ENCODE results near the gene MYH11.

DNA sequence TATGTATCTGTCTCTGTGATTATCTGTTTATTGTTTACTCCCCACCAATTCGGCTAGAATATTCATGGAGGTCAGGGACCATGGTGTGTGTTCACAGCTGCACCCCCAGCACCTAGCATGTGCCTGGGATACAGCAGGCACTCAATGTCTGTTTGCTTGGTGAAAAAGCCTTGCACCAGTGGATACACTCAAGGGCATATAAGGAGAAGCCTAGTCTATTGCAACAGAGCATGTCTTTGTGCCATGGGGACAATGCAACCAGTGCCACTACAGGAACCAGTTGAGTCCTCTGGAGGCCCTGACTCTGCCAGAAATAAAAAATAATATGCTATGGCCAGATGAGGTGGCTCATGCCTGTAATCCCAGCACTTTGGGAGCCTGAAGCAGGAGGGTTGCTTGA is 113.2 kb downstream of the MYH11 start:
- no peak for TF ChIP-seq POLR2AphosphoS5 (IDR thresholded peaks at IDR 0.05; ENCODE audit: borderline replicate concordance, low read depth, low read length)
- no peak for TF ChIP-seq EZH2 (IDR thresholded peaks at IDR 0.05)
